ENCODE data around the gene RBP2.

RBP2 gene

DNA sequence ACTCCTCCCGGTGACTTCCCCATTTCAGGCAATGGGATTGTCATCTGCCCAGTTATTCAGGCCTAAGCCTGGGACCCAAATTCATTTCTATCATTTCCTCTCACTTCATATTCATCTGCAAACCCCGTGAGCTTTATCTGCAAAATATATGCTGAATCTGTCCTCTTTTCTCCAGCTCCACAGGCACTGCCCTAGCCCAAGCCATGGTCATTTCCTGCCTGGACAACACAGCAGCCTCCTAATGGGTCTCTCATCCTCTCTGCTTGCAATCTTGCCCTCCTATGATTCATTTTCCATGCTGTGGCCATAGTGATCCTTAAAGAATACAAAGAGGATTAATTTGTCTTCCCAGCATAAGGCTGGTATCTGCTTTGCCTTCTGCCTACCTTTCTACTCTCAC is 6.1 kb downstream of the RBP2 start:
- Mint-ChIP-seq H3K36me3 (ENCODE audit: low read depth) (no peaks in the 10 kb centered on the region), H3K27ac (no peak overlapping the region), H3K4me3 (no peak overlapping the region), H3K4me1 (ENCODE audit: low read depth) (peaks cover 4% of the 10 kb centered on the region), H3K9me3 (no peaks in the 10 kb centered on the region), H3K27me3 (no peaks in the 10 kb centered on the region)
- intact Hi-C loops (cut with micrococcal nuclease): no loop called here

DNA sequence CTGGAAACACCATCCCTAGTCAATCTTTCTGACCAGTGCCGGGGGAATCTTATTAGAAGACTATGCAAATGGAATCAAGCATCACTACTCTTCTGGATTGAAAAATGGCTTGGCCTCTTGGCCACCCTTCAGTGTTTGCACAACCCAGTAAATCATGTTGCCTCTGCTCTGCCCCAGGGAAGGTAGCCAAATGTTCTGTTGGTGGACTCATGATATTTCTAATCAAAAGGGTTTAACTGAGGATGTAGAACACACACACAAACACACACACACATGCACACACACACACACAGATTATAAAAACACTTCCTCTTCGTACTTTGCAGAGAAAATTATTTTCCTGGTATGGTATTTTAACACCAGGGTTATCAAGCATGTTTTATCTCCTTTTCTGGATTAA is 7.9 kb downstream of the RBP2 start:
- Mint-ChIP-seq H3K27ac (no peak overlapping the region), H3K9me3 (no peaks in the 10 kb centered on the region), H3K4me1 (ENCODE audit: low read depth) (peaks cover 4% of the 10 kb centered on the region), H3K27me3 (peaks cover 1% of the 10 kb centered on the region), H3K36me3 (ENCODE audit: low read depth) (no peaks in the 10 kb centered on the region), H3K4me3 (no peak overlapping the region)
- intact Hi-C loops (cut with micrococcal nuclease): no loop called here

DNA sequence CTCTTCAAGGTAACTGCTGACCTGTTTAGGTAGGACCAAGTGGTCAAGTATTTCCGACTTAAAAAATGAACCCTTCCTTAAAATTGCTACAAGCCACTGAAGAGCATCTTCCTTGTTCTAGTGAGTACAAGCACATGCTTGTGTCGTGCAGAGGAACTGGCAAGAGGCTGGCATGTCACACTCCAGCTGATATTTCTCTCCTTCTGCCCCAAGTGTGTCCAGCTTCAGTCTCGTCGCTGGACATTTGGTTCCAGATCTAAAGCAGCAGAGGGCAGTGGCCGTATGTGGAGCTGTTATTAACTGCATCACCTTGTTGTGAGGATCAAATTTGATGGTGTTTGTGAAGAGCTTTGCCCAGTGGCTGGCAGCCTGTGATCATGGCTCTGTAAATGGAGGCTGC is 10.0 kb downstream of the RBP2 start:
- peaks cover 4% of the 10 kb centered on the region for H3K4me1 Mint-ChIP-seq (ENCODE audit: low read depth)
- H3K36me3 Mint-ChIP-seq (ENCODE audit: low read depth): no peaks in the 10 kb centered on the region
- no peak overlapping the region for H3K27ac Mint-ChIP-seq
- H3K27me3 Mint-ChIP-seq: peaks cover 1% of the 10 kb centered on the region
- no peaks in the 10 kb centered on the region for H3K9me3 Mint-ChIP-seq
- no peak overlapping the region for H3K4me3 Mint-ChIP-seq
- intact Hi-C loops (cut with micrococcal nuclease): no loop called here

DNA sequence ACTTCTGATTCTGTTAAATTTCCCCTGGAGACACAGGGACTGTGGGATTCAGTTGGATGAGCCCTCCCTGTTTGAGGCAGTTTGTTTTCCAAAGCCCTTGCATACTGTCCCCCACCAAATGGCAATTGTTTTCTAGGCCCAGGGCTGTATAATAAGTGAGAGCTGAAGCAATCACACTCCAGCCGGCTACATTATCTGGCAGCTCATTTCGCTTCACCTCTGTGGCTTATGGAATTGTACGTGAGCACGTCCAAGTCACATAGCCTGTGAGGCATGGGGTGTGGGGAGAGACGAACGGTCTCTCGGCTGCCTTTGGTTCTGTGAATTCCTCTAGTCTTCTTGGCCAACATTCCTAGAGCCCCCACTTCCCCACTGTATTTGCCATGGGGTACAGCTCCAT is 10.7 kb downstream of the RBP2 start:
- intact Hi-C loops (cut with micrococcal nuclease): no loop called here
- Mint-ChIP-seq H3K27me3 (peaks cover 1% of the 10 kb centered on the region), H3K4me1 (ENCODE audit: low read depth) (peaks cover 4% of the 10 kb centered on the region), H3K36me3 (ENCODE audit: low read depth) (no peaks in the 10 kb centered on the region), H3K27ac (no peak overlapping the region), H3K9me3 (no peaks in the 10 kb centered on the region), H3K4me3 (no peak overlapping the region)

DNA sequence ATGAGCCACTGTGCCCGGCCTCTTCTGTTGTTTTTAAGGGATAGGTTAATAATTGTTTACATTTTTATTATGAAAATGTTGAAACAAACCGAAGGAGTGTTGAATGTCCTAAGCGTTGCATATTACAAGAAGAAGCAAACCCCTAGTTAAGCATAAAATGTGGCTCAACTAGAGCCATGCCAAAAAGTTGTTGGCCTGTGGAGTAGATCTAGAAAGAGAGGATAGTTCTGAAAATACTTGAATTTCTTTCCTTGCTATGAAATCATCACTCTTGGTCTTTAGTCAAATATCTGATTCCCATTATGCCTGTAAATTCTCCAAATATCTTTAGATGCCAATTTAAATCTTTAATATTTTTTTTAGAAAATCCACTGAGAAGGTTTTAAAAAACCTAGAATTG is 12.8 kb downstream of the RBP2 start:
- peaks cover 1% of the 10 kb centered on the region for H3K27me3 Mint-ChIP-seq
- intact Hi-C loops (cut with micrococcal nuclease): no loop called here
- no peaks in the 10 kb centered on the region for H3K4me1 Mint-ChIP-seq (ENCODE audit: low read depth)
- H3K36me3 Mint-ChIP-seq (ENCODE audit: low read depth): no peaks in the 10 kb centered on the region
- H3K9me3 Mint-ChIP-seq: no peaks in the 10 kb centered on the region
- H3K27ac Mint-ChIP-seq: no peak overlapping the region
- no peak overlapping the region for H3K4me3 Mint-ChIP-seq

DNA sequence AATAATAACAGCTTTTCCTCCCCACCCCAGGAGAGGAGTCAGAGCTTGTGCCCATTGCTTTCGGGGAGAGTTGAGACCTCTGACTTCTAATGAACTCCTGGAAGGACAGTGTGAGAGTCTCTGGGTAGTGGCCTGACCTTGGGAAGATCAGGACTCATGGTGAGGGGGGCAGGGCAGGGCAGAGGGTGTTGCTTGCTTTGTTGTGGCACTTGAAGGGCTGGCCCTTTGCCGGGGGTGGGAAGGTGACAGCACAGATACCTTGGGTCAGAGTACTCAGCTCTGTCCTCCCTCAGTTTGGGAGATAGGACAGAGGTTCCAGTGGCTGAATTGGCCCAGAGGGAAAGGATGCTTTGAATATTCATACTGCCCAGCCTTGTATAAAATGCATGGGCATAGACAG is 15.8 kb downstream of the RBP2 start:
- no peak overlapping the region for H3K4me3 Mint-ChIP-seq
- intact Hi-C loops (cut with micrococcal nuclease): no loop called here
- H3K27me3 Mint-ChIP-seq: peaks cover 1% of the 10 kb centered on the region
- no peak overlapping the region for H3K27ac Mint-ChIP-seq
- no peaks in the 10 kb centered on the region for H3K4me1 Mint-ChIP-seq (ENCODE audit: low read depth)
- H3K9me3 Mint-ChIP-seq: no peaks in the 10 kb centered on the region
- H3K36me3 Mint-ChIP-seq (ENCODE audit: low read depth): no peaks in the 10 kb centered on the region

DNA sequence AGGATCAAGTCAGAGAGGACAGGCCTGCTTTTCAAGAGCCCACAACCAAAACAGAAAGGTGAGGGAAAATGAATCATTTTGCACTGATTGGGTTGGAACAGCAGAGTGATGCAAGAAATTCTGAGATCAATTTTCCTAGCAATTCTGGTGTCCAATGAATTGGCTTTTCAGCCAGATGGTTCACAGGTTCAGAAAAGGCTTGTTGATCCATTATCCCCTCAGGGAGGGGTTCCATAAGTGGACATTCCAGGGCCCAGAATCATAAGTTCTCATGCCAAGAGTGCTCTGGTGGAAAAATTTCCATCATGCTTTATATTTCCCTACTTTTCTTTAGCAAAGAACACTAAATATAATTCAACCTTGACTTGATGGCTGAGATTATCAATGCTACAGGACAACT is 16.2 kb downstream of the RBP2 start:
- no peak overlapping the region for H3K27ac Mint-ChIP-seq
- no peak overlapping the region for H3K4me3 Mint-ChIP-seq
- H3K4me1 Mint-ChIP-seq (ENCODE audit: low read depth): no peaks in the 10 kb centered on the region
- intact Hi-C loops (cut with micrococcal nuclease): no loop called here
- no peaks in the 10 kb centered on the region for H3K9me3 Mint-ChIP-seq
- H3K36me3 Mint-ChIP-seq (ENCODE audit: low read depth): no peaks in the 10 kb centered on the region
- peaks cover 1% of the 10 kb centered on the region for H3K27me3 Mint-ChIP-seq

DNA sequence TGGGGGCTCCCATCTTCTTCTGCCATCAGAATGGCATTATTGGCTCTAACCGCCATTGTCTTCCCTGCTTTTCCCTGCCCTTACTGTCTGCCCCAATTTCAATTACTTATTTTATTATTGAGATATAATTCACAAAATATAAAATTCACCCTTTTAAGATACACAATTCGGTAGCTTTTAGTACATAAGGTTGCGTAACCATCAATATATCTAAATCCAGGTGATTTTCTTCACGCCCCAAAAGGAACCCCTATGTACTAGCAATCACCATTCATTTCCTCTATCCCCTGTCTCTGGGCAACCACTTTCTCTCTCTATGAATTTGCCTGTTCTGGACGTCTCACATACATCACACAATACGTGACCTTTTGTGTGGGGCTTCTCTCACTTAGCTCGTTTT is 18.0 kb downstream of the RBP2 start:
- no peaks in the 10 kb centered on the region for H3K4me1 Mint-ChIP-seq (ENCODE audit: low read depth)
- H3K4me3 Mint-ChIP-seq: no peak overlapping the region
- no peak overlapping the region for H3K27ac Mint-ChIP-seq
- H3K36me3 Mint-ChIP-seq (ENCODE audit: low read depth): no peaks in the 10 kb centered on the region
- intact Hi-C loops (cut with micrococcal nuclease): no loop called here
- no peaks in the 10 kb centered on the region for H3K27me3 Mint-ChIP-seq
- no peaks in the 10 kb centered on the region for H3K9me3 Mint-ChIP-seq

DNA sequence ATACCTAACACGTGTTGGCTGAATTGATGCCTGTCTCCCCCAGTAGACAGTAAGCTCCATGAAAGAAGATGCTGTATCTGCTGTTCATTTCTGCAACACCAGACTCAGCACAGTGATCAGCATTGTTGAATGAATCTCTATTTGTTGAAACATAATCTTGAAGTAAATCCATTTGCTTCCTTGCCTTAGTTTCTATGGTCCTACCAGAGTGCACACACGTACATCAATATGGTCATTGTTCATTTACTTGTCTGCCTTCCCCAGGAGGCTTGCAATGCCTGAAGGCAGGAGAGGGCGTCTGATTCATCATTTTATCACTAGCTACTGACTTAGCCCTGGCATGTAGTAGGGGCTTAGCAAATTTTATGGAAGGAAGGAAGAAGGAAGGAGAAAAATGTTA is 19.2 kb downstream of the RBP2 start:
- Mint-ChIP-seq H3K4me3 (no peak overlapping the region), H3K4me1 (ENCODE audit: low read depth) (no peaks in the 10 kb centered on the region), H3K27me3 (no peaks in the 10 kb centered on the region), H3K27ac (no peak overlapping the region), H3K36me3 (ENCODE audit: low read depth) (no peaks in the 10 kb centered on the region), H3K9me3 (no peaks in the 10 kb centered on the region)
- intact Hi-C loops (cut with micrococcal nuclease): no loop called here

DNA sequence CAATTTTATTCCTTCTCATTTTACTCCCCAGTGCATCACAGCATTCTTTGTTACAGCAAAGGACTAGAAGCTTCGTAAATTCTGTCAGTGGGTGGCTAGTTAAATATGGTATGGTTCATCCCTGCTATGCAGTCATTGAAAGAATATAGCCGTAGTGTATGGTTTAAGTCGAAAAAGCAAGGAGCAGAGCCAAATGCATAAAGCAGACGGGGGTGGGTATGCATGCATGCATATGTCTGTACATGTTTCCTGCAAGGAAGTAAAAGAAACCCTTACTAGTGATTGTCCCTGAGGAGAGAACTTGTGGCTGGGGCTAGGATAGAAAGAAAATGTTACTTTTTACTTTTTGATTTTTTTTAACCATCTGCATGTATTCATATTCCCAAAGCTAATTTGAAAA is 19.9 kb downstream of the RBP2 start:
- Mint-ChIP-seq H3K27ac (no peak overlapping the region), H3K4me1 (ENCODE audit: low read depth) (no peaks in the 10 kb centered on the region), H3K9me3 (no peaks in the 10 kb centered on the region), H3K4me3 (no peak overlapping the region), H3K36me3 (ENCODE audit: low read depth) (no peaks in the 10 kb centered on the region), H3K27me3 (no peaks in the 10 kb centered on the region)
- intact Hi-C loops (cut with micrococcal nuclease): no loop called here

DNA sequence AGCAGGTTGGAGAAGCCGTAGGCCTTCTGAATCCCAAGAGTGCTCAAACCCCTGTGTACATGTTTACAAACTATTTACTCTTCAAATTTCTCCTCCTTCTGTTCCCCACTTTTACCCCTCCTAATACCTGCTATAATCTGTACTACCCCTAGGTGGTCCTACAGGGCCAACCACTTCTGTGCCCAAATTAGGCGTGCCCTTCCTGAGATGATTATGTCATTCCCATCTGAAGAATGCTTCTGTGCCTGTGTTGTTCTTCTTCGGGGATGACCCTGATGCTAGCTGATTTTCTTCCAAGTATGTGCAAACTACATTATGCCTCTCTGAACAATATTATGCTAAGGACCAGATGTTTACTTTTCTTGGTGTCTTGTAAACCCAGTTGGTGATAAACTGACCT is 20.5 kb downstream of the RBP2 start:
- Mint-ChIP-seq H3K27me3 (no peaks in the 10 kb centered on the region), H3K27ac (no peak overlapping the region), H3K9me3 (no peaks in the 10 kb centered on the region), H3K36me3 (ENCODE audit: low read depth) (no peaks in the 10 kb centered on the region), H3K4me1 (ENCODE audit: low read depth) (no peaks in the 10 kb centered on the region), H3K4me3 (no peak overlapping the region)
- intact Hi-C loops (cut with micrococcal nuclease): no loop called here

DNA sequence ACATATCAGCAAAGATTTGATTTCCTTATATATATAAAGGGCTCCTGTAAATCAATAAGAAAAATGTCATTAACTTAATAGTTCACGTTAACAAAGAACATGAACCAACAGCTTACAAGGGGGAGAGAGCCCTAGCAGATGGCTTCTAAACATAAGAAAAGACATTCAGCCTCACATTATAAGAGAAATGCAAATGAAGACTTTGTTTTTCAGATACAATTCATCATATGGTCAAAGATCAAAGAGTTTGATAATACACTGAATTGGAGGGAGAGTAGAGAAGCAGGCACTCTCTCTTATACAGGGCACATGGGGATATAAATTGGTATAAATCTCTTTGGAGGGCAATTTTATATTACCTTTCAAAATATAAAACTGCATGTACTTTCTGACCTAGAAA is 21.1 kb downstream of the RBP2 start:
- Mint-ChIP-seq H3K36me3 (ENCODE audit: low read depth) (no peaks in the 10 kb centered on the region), H3K4me1 (ENCODE audit: low read depth) (no peaks in the 10 kb centered on the region), H3K27ac (no peak overlapping the region), H3K4me3 (no peak overlapping the region), H3K9me3 (no peaks in the 10 kb centered on the region), H3K27me3 (no peaks in the 10 kb centered on the region)
- intact Hi-C loops (cut with micrococcal nuclease): no loop called here

DNA sequence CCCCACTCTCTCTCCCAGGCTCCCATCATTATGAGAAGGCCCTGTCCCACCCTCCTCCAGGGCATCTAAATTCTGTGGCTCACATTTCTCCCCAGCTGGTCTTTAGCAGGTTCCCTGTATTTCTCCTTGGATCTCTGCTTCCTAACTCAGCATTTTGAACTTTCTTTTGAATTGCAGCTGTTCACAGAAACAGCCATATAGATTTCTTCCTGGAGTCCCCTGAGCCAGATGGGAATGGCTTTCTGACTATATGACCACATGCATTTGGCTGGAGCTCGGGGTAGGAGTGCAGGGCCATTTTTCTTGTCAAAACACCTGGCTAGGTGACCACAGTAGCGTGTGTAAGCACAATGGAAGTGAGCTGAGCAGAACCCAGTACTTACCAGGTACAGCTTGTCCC is 22.0 kb downstream of the RBP2 start:
- no peaks in the 10 kb centered on the region for H3K27me3 Mint-ChIP-seq
- no peak overlapping the region for H3K4me3 Mint-ChIP-seq
- intact Hi-C loops (cut with micrococcal nuclease): no loop called here

DNA sequence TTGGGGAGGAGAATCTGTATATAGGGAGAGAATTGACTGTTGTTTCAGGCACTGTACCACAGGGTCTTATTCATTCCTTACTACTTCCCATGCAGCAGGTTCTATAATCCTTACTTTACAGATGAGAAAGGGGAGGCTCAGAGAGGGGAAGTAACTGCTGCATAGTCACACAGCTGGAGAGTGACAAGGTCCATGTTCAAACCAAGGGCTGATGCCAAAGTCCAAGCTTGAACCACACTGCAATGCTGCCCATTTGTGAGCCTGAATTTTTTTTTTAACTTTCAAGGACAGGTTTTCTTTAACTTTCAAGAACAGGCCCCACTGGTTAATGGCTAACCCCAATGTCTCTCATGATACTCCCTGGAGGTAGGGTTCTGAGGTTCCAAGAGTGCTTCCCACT is 26.2 kb downstream of the RBP2 start:
- H3K4me3 Mint-ChIP-seq: no peak overlapping the region
- H3K36me3 Mint-ChIP-seq (ENCODE audit: low read depth): no peaks in the 10 kb centered on the region

More for the DNA sequence above, 22.0 kb downstream of the RBP2 start:
- H3K36me3 Mint-ChIP-seq (ENCODE audit: low read depth): no peaks in the 10 kb centered on the region
- no peaks in the 10 kb centered on the region for H3K9me3 Mint-ChIP-seq
- no peaks in the 10 kb centered on the region for H3K4me1 Mint-ChIP-seq (ENCODE audit: low read depth)
- H3K27ac Mint-ChIP-seq: no peak overlapping the region

DNA sequence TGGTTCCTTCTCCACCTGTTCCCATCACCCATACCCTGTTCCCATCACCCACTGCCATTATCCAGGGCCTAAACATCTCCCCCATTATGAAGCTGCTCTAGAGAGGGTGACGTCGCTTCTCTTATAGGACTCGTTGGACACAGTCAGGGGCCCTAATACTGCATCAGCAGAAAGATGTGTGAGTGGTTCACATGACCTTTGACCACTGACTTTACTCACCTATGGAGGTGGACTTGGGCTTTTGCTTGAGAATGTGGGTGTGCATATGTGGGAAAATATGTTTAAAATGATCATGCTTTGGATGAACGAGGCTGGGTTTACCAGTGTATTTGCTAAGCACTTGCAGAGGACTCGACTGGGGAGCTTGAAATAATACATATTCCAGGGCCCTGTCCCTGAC is 26.8 kb downstream of the RBP2 start:
- Mint-ChIP-seq H3K9me3 (no peaks in the 10 kb centered on the region), H3K27ac (no peak overlapping the region), H3K27me3 (no peaks in the 10 kb centered on the region), H3K4me3 (no peak overlapping the region), H3K36me3 (ENCODE audit: low read depth) (no peaks in the 10 kb centered on the region), H3K4me1 (ENCODE audit: low read depth) (no peaks in the 10 kb centered on the region)
- intact Hi-C loops (cut with micrococcal nuclease): no loop called here

More for the DNA sequence above, 26.2 kb downstream of the RBP2 start:
- no peak overlapping the region for H3K27ac Mint-ChIP-seq
- intact Hi-C loops (cut with micrococcal nuclease): no loop called here
- no peaks in the 10 kb centered on the region for H3K27me3 Mint-ChIP-seq
- no peaks in the 10 kb centered on the region for H3K9me3 Mint-ChIP-seq
- no peaks in the 10 kb centered on the region for H3K4me1 Mint-ChIP-seq (ENCODE audit: low read depth)

DNA sequence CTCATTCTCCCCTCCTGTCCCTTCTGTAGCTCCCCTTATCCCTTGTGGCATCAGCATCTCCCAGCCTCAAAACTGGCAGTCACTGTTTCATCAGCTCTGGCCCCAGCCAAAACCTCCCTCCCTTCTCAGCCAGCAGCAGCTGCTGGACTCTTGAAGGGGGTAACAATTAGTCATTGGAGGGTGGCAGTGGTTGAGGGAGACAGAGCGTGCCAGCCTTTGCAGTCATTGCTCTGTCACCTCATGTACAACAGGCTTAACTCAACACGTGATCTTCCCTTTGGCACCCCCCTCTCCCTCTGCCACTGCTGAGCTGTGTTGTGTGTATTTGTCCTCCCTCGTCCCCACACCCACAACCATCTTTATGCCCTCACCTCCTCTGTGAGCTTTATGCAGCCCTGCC is 28.2 kb downstream of the RBP2 start:
- no peaks in the 10 kb centered on the region for H3K27me3 Mint-ChIP-seq
- no peaks in the 10 kb centered on the region for H3K36me3 Mint-ChIP-seq (ENCODE audit: low read depth)
- intact Hi-C loops (cut with micrococcal nuclease): no loop called here
- H3K9me3 Mint-ChIP-seq: no peaks in the 10 kb centered on the region
- H3K4me3 Mint-ChIP-seq: no peak overlapping the region
- H3K27ac Mint-ChIP-seq: no peak overlapping the region
- H3K4me1 Mint-ChIP-seq (ENCODE audit: low read depth): no peaks in the 10 kb centered on the region

Measured in dendritic cell treated with granulocyte-macrophage colony-stimulating factor and Interleukin-4, amounts not matched to agents 40 ng/mL and 50 ng/mL, for 4 days (primary cell).